ENCODE results near the gene FOXC1.

The FOXC1 gene

DNA sequence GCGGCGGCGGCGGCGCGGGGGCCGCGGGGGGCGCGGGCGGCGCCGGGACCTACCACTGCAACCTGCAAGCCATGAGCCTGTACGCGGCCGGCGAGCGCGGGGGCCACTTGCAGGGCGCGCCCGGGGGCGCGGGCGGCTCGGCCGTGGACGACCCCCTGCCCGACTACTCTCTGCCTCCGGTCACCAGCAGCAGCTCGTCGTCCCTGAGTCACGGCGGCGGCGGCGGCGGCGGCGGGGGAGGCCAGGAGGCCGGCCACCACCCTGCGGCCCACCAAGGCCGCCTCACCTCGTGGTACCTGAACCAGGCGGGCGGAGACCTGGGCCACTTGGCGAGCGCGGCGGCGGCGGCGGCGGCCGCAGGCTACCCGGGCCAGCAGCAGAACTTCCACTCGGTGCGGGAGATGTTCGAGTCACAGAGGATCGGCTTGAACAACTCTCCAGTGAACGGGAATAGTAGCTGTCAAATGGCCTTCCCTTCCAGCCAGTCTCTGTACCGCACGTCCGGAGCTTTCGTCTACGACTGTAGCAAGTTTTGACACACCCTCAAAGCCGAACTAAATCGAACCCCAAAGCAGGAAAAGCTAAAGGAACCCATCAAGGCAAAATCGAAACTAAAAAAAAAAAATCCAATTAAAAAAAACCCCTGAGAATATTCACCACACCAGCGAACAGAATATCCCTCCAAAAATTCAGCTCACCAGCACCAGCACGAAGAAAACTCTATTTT lies 2.0 kb downstream of the FOXC1 start:
- DNase-seq (ENCODE audit: low read depth in 4 of 4, low spot score in 1 of 4): no peak

GRCh38 chr6:1612299-1612973 lies 2.7 kb downstream of the FOXC1 start:
- DNase-seq (ENCODE audit: low read depth in 4 of 4, low spot score in 1 of 4): no peak

GRCh38 chr6:1612974-1613306 lies 3.2 kb downstream of the FOXC1 start:
- no peak for DNase-seq (ENCODE audit: low read depth in 4 of 4, low spot score in 1 of 4)

DNA sequence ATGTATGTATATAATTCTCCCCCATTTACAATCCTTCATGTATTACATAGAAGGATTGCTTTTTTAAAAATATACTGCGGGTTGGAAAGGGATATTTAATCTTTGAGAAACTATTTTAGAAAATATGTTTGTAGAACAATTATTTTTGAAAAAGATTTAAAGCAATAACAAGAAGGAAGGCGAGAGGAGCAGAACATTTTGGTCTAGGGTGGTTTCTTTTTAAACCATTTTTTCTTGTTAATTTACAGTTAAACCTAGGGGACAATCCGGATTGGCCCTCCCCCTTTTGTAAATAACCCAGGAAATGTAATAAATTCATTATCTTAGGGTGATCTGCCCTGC lies 3.6 kb downstream of the FOXC1 start:
- DNase-seq (ENCODE audit: low read depth in 4 of 4, low spot score in 1 of 4): no peak

GRCh38 chr6:1613688-1614447 lies 4.2 kb downstream of the FOXC1 start:
- no peak for DNase-seq (ENCODE audit: low read depth in 4 of 4, low spot score in 1 of 4)

DNA sequence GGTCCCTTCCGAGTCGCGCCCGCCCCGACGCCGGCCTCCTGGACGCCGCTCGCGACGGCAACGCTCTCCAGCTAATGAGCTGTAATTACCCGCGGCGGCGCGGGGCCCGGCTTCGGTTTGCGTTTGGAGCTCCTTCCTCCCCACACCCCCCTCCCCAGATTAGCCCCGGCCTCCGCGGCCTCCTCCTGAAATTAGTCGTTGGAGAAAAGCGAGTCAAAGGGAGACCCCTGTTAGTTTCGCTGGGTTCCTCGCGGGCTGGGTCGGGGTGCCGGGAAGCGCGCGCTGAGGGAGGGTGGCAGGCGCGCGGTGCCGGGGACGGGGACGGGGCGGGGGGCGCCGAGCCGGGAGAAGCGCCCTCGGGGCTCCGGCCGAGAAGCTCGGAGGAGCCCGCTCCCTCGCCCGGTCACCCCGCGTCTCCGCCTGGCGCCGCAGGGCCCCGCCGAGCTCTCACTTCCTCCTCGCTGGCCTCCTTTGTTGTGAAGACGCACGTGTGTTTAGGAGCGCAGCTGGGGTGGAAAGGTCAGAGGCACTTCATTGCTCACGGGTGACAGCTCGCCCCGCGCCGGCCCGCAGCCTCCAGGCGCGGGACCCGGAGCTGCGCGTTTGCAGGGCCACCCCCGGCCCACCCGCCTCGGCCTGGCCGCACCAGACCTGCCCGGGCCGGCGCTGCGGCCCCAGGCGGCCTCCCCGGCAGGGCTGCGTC lies 4.9 kb downstream of the FOXC1 start:
- DNase-seq (ENCODE audit: low read depth in 4 of 4, low spot score in 1 of 4): no peak

DNA sequence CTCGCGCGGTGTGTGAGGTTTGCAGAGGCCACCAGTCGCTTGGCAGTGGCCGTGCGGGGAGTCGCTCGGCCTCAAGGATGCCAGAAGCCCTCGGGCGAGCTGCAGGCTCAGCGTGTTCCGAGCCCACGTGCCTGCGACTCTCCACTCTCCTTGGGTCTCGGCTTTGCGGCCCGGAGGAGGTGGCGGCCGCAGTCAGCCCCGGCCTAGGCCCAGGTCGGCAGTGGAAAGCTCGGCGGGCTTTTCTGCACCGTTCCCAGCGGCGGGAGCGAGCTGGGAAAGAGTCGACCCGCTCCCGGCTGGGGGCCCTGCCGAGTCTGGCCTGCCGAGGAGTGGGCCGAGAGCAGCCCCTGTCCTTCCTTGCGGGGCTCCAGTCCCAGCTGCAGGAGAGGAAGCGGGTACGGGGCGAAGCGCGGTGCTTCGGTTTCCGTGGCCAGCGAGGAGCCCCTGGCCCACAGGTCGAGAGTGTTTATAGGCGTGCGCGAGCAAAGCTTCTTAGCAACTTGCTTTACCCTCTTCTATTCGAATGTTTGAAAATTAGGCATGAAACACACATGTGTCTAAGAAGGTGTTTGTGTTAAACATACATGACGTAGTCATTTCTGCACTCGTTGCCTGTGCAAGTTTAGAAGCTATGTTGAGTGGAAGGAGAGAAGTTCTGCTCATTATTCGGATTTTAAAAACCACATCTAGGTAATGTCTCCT lies 5.6 kb downstream of the FOXC1 start:
- no peak for DNase-seq (ENCODE audit: low read depth in 4 of 4, low spot score in 1 of 4)

DNA sequence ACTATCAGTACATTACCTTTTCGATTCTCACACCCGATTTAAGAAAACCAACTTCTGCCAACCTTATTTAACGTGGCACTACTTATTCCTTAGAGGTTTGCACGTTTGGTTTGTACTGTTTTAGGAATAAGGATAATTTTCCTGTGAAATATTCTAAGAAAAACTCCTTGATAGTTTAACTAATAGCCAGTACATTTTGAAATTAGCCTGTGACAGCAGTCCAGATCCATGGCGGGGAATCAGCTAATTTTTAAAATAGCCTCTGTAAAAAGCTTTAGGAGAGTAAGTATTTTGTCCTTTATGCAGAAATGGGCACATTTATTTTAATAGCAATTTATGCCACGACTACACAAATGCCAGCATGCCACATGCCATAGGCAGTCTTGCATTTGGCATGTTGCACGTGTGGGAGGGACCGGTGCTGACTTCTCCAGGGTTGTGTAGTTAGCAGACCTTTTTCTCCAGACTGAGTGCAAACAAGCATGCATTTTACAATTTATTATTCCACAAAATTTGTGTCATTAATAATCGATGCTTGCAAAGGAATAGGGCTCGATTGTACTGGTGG lies 6.2 kb downstream of the FOXC1 start:
- DNase-seq (ENCODE audit: low read depth in 4 of 4, low spot score in 1 of 4): no peak

GRCh38 chr6:1616701-1617463 lies 7.2 kb downstream of the FOXC1 start:
- no peak for DNase-seq (ENCODE audit: low read depth in 4 of 4, low spot score in 1 of 4)

DNA sequence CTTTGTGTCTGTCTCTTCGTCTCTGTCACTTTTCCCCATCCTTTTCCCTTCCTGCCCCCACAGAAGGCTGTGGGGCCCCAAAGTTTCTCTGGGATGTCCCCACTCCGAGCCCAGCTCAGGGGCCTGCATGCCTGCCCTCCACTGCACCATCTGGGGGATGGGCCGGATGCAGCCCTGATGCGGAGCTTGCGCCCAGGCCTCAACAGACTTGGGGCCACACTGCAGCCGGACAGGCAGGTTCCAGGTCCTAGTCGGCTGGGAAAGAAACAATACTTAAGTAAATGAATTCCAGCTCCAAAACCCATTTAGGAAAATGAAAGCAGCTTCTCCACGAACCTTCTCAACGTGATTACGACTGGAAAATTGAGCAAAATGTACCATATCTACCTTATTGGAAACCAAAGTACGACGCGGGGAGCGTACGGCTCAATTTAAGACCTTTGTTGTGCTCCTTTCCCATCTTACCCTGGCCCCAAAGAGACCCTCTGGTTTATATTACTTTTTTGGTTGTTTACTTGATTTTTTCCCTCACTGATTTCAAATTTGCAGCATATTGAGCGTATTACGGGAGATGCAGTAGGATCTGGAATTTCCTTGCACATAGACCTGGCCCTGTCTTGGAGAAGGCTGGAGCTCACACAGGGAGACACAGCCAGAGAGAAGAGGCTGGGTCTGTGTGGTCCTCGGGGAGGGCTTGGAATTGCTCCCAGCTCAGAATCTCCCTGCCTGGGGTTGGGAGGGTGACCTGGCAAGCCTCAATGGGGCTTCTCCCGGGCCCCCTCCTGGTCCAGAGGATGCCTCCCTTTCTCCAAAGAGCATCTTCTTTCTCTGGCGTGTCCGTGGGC lies 8.0 kb downstream of the FOXC1 start:
- DNase-seq (ENCODE audit: low read depth in 4 of 4, low spot score in 1 of 4): no peak

GRCh38 chr6:1618311-1619097 lies 8.8 kb downstream of the FOXC1 start:
- DNase-seq (ENCODE audit: low read depth in 4 of 4, low spot score in 1 of 4): no peak

DNA sequence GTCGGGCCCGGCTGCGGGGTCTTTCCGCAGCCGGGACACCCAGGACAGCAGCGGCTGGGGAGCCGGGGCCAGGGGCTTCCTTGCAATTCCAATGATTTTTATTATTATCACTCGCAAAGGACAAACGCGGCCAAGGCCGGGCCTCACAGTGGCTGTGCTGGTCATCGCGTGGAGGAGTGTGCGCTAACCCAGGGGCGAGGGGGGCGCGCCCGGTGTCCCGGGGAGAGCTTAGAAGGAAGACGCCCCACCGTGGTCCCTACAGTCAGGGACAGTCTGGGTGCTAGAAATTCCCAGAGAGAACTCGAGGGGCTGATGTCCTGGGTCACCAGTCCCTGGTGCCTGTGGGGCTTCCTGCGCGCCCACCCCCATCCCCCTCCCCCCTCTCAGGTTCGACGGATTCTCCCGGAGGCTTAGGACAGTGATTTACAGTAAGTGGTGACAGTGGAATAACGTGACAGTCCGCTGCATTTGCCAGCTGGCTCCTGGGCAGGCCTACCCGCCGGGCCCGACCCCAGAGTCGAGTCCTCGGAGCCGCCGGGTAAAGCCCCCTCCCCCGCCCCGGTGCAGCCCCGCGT lies 9.5 kb downstream of the FOXC1 start:
- no peak for DNase-seq (ENCODE audit: low read depth in 4 of 4, low spot score in 1 of 4)

GRCh38 chr6:1619673-1620503 lies 10.2 kb downstream of the FOXC1 start:
- DNase-seq (ENCODE audit: low read depth in 4 of 4, low spot score in 1 of 4): no peak

DNA sequence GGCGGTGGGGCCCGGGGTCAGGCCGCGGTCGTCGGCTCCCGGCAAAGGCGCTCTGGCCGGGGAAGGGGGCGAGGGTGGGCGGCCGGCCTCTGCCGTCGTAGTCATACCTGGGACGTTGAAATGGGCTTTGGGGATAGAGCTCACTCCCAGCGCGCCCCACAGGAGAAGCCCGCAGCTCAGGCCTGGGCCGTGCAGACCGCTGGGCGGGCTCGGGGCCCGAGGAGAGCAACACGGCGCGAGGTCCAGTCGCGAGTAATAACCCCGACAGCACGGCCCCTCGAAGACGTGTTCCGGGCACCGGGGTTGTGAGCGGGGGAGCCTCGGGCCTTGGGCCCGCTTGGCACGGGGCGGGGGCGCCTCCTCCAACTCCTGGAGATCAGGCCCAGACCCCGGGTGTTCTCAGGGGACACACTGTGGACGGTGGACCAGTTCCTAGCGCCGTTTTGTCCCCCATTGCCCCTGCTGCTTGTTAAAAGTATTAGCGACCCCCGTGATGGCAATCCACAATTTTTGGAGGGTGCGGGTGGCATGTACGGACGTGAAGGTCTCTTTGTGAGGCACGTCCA lies 10.9 kb downstream of the FOXC1 start:
- no peak for DNase-seq (ENCODE audit: low read depth in 4 of 4, low spot score in 1 of 4)

DNA sequence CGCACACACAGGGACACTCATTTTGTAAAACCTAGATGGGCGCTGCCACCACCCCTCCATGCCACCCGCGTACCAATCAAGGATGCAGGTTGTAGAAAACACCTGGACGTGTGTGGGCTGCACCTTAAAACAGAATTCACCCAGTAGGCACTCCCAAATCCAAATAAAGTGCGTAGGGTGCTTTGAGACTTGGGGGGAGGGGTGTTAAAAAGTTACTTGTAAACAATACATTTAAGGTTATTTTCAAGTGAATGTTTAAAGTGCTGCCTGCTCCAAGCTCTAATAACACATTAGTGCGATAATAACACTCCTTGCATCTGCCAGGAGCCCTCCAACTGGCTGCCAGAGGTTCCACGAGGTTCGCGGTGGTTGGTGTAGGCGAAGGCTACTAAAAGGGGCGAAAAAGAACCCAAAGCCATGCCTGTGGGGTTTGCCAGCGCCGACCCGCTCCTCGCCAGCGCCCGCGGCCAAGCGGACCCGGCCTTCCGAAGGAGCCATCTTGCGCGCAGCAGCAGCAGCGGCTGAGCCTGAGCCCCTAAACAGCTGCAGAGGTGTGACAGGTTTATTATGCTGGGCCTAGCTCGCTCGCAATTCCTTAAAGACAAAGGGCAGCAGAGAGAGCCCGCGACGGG lies 11.5 kb downstream of the FOXC1 start:
- no peak for DNase-seq (ENCODE audit: low read depth in 4 of 4, low spot score in 1 of 4)

GRCh38 chr6:1622220-1622850 lies 12.6 kb downstream of the FOXC1 start:
- DNase-seq (ENCODE audit: low read depth in 4 of 4, low spot score in 1 of 4): no peak
